ENCODE data around the gene S100A14.
"Not testable (repeated sequence)": the region's sequence is repeated elsewhere in the genome, so short reads cannot be mapped to it uniquely, and the experiment has no call there.

Gene S100A14

DNA sequence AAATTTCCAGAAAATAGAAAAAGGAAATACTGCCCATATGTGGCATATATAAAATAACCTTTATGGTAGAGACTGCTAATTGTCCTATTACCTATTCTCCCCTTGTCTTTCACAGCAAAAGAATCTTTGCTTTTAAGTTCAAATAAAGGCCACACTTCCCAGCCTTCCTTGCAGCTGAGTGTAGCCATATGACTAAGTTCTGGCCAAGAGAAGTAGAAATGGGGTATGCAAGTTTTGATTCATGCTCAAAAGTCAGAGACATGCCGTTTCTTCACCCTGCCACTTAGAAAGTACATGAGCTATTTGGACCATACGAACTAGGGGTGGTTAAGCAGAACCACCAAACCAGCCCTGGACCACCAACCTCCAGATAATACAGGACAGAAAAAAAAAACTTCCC is 32.1 kb downstream of the S100A14 start:
- DNase-seq = no peak

DNA sequence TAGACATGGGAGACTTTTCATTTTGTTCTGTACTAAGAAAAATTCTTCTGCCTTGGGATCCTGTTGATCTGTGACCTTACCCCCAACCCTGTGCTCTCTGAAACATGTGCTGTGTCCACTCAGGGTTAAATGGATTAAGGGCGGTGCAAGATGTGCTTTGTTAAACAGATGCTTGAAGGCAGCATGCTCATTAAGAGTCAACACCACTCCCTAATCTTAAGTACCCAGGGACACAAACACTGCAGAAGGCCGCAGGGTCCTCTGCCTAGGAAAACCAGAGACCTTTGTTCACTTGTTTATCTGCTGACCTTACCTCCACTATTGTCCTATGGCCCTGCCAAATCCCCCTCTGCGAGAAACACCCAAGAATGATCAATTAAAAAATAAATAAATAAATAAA is 32.6 kb downstream of the S100A14 start:
- not testable (repeated sequence) for DNase-seq

DNA sequence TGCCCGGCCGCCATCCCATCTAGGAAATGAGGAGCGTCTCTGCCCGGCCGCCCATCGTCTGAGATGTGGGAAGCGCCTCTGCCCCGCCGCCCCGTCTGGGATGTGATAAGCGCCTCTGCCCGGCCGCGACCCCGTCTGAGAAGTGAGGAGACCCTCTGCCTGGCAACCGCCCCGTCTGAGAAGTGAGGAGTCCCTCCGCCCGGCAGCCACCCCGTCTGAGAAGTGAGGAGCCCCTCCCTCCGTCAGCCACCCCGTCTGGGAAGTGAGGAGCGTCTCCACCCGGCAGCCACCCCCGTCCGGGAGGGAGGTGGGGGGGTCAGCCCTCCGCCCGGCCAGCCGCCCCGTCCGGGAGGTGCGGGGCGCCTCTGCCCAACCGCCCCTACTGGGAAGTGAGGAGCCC is 33.3 kb downstream of the S100A14 start:
- DNase-seq = not testable (repeated sequence)

DNA sequence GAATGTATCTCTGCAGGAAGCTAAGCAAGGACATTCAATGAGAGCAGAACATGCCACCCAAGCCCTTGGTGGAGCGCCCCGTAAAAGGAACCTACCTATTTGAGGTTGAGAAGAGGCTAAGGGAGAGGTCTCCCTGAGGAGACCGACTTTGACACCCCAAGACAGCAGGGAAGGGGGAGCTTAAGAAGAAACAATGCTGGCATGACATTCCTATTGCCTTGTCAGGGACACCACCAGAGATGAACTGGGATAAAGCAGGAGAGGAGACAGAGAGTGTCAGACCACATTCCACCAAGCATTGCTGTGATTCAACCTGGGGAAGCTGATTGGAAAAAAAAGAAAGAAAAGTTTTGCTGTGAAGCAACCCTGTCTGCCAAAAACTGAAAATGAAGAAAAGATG is 37.2 kb downstream of the S100A14 start:
- no peak for DNase-seq

DNA sequence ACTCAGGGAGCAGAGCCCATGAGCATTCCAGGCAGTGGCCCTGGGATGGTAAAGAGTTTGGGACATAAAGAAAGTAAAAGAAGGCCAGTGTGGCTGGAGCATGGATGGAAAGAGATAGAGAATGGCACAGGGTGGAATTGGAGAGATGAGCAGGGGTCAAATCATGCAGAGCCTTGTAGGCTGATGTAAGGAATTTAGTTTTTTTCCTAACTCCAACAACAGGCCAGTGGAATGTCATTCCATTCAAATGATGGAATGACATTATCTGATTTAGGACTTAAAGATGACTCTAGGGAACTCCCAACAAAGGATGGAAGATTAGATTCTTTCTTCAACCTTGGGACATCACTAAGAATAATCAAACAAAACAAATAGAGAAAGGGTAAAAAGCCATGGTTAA is 37.6 kb downstream of the S100A14 start:
- no peak for DNase-seq

DNA sequence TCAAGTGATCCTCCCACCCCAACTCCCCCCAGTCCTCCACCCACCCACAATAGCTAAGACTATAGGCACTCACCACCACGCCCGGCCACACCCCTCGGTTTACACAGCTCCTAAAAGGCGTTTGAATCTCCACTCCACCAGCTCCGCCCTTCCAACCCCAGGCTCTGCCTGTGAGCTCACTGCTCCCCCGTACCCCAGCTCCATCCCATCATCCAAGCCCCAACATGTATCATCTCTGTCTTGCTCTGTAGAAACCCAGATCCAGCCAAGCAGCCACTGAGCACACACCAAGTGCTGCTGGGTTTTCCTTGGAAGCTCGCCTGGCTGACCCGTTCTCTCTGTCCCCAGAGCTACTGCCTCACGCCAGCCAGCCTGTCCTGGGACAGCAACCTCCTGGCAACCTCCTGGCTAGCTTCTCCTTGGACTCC is 38.5 kb downstream of the S100A14 start:
- no peak for DNase-seq

DNA sequence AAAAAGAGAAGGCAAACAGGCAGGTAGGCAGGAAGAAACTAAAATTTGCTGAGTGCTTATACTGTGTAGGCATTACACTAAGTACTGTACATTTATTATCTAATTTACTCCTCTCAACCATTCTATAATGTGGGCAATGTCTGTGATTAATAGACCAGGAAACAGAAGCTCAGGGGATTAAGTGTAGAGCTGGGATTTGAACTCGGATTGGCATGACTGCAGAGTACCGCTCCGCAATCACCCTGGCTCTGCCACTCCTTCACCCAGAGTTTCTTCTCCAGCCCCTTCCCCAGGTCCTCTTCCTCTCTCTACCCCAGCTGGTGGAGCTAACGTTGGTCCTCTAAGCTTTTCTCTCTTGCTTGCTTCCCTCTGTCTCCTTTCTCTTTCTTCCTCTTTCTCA is 39.0 kb downstream of the S100A14 start:
- DNase-seq = no peak

- not testable (repeated sequence) for DNase-seq
Measured at GRCh38 chr1:153575497-153575896, 40.6 kb downstream of the S100A14 start.

DNA sequence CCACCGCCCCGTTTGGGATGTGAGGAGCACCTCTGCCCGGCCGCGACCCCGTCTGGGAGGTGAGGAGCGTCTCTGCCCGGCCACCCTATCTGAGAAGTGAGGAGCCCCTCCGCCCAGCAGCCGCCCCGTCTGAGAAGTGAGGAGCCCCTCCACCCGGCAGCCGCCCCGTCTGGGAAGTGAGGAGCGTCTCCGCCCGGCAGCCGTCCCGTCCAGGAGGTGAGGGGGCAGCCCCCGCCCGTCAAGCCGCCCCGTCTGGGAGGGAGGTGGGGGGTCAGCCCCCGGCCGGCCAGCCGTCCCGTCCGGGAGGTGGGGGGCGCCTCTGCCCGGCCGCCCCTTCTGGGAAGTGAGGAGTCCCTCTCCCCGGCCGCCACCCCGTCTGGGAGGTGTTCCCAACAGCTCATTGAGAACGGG is 41.0 kb downstream of the S100A14 start:
- not testable (repeated sequence) for DNase-seq

- DNase-seq = no peak
Measured at GRCh38 chr1:153573351-153573750, 42.8 kb downstream of the S100A14 start.

DNA sequence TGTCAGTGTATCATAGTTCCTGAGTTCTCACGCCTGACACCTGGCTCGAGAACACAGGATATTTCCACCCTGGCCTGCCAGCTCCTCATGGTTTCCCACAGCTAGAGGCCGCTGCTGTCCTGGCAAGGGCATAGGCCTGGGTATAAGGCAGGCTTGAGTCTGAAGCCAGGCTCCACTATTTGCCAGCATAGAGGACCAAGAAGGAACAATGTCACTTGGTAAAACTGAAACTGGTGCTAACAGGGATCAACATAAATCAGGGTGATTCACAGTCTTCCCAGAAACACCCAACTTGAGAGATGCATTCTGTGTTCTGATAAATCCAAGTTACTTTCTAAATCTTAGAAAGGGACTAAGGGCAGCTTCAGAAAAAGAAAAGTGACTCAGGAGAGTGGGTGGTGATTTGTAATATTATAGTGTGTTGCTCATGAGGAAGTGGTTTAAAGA is 43.5 kb downstream of the S100A14 start:
- peak; percentile 55 for DNase-seq

GRCh38 chr1:153571706-153572105 is 44.4 kb downstream of the S100A14 start:
- no peak for DNase-seq

DNA sequence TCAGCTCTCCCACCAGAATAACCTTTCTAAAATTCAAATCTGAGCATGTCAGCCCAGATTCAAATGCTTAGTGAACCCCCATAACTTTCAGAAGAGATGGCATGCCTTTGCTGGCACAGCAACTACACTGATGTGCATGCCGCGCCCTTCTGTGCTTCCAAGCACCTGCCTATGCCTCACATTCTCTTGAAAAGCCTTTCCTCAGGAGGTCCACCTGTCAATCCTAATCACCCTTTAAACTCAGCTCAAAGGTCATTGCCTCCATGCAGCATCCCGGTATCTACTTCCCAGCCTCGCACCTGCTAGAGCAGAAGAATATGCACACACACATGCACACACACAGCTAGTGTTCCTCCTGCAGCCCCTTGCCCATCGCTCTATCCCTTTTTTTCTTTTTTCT is 45.3 kb downstream of the S100A14 start:
- DNase-seq = no peak

DNA sequence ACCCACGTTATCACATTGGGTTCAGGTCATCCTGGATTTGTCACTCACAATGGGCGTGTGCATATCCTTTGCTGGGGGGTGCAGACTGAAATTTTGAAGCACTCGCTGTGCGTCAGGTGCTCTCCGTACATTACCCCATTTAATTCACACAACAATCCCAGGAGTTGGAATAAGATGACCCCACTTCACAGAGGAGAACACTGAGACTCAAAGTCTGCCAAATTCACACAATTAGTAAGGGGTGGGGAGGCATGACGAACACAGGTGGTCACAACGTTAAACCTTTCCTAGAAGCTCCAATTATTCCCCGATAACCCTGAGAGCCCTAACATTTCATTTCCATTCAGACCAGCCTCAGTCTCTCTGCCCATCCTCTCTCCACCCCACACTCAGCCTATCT is 46.7 kb downstream of the S100A14 start:
- no peak for DNase-seq

GRCh38 chr1:153568367-153569099 is 47.6 kb downstream of the S100A14 start:
- DNase-seq = peak; percentile 98

- no peak for DNase-seq
Measured at GRCh38 chr1:153567621-153568366, 48.3 kb downstream of the S100A14 start.

- DNase-seq = no peak
Measured at GRCh38 chr1:153566414-153567371, 49.4 kb downstream of the S100A14 start.

- DNase-seq = peak; percentile 43
Measured at GRCh38 chr1:153565529-153566374, 50.4 kb downstream of the S100A14 start, which contains the start of gene S100A2. Gene S100A2, minus strand, starts transcription at chr1:153565844. Its CDS starts 1,967 bp downstream, at chr1:153563877.
